ENCODE measurements around the gene AGAP2. TPM values are rescaled to one million over a fixed set of nuclear protein-coding genes. Genes with fewer than 3 reads are reported as not detected.

The AGAP2 gene
- total and polyA plus RNA-seq, 2 of the 8 experiments (the other 6 are each of a cell fraction or from before 2014, with no cell fraction given) = 1.5 TPM

DNA sequence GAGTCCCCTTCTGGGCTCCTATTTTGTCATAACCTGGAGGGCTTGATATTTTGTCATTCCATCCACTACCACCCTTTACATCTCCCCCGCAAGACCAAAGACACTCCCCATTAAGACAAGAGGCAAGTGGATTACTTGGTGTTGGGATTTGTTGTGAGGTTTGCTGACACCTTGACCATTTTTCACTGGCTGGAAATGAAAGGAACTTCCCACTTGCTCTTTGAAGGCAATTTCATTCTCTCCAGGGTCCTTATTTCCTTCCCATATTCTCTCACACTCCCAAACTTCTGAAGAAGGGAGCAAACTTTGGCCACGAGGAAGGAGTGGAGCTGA lies 14.9 kb downstream of the AGAP2 start (continued):
- TF ChIP-seq BACH1 (IDR thresholded peaks at IDR 0.05; ENCODE audit: low read length) (no peak), RFX5 (IDR thresholded peaks at IDR 0.05; ENCODE audit: borderline replicate concordance, low read depth, low read length) (no peak), NANOG (IDR thresholded peaks at IDR 0.05; ENCODE audit: insufficient read depth, low read depth, low read length, poor library complexity, severe bottlenecking) (no peak)
- TF ChIP-seq, protein P1, sequence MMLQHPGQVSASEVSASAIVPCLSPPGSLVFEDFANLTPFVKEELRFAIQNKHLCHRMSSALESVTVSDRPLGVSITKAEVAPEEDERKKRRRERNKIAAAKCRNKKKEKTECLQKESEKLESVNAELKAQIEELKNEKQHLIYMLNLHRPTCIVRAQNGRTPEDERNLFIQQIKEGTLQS (IDR thresholded peaks at IDR 0.05; ENCODE audit: insufficient read depth, low read depth, low read length) = no peak
